Measurements from ENCODE around the gene CADM4. TPM values are rescaled to one million over a fixed set of nuclear protein-coding genes. Genes with fewer than 3 reads are reported as not detected.

CADM4 gene
- total and polyA plus RNA-seq, 4 donors: 0.47 to 4.9 (median 3.3) TPM

GRCh38 chr19:43616306-43616705, 23.3 kb downstream of the CADM4 start:
- Histone ChIP-seq H3K36me3 (ENCODE audit: control insufficient read depth in 4 of 4, insufficient read depth in 3 of 4, low read depth in 1 of 4, low read length in 3 of 4) (peaks cover 0 to 13% (median 2%) of the 10 kb centered on the region in 4 donors), H3K27me3 (ENCODE audit: control insufficient read depth in 4 of 4, insufficient read depth in 4 of 4, low read length in 3 of 4) (no peaks in the 10 kb centered on the region), H3K4me1 (ENCODE audit: control insufficient read depth in 4 of 4, insufficient read depth in 4 of 4, low read length in 3 of 4) (peaks cover 0 to 16% (median 11%) of the 10 kb centered on the region in 4 donors), H3K27ac (ENCODE audit: low read depth in 1 of 2, low read length in 2 of 2) (no peak overlapping the region), H3K9me3 (ENCODE audit: control insufficient read depth in 4 of 4, low read length in 3 of 4) (no peaks in the 10 kb centered on the region), H3K4me3 (ENCODE audit: low read depth in 1 of 3, low read length in 3 of 3) (no peak overlapping the region), H3K9ac (ENCODE audit: low read depth in 1 of 2, low read length in 2 of 2) (no peak overlapping the region)
- TF ChIP-seq RXRA (IDR thresholded peaks at IDR 0.05) (no peak), FOXA1 (IDR thresholded peaks at IDR 0.05) (no peak), ZBTB33 (IDR thresholded peaks at IDR 0.05) (no peak), JUND (IDR thresholded peaks at IDR 0.05) (no peak), ATF3 (IDR thresholded peaks at IDR 0.05) (no peak), HNF4G (IDR thresholded peaks at IDR 0.05) (no peak), MAX (IDR thresholded peaks at IDR 0.05) (no peak), GABPA (IDR thresholded peaks at IDR 0.05 in 1 of 2, conservative IDR thresholded peaks at IDR 0.05 in 1 of 2) (no peak), HNF4A (conservative IDR thresholded peaks at IDR 0.05) (no peak), SP1 (IDR thresholded peaks at IDR 0.05) (no peak), FOXA2 (IDR thresholded peaks at IDR 0.05) (no peak), RAD21 (IDR thresholded peaks at IDR 0.05) (no peak)
- TF ChIP-seq, protein P1, sequence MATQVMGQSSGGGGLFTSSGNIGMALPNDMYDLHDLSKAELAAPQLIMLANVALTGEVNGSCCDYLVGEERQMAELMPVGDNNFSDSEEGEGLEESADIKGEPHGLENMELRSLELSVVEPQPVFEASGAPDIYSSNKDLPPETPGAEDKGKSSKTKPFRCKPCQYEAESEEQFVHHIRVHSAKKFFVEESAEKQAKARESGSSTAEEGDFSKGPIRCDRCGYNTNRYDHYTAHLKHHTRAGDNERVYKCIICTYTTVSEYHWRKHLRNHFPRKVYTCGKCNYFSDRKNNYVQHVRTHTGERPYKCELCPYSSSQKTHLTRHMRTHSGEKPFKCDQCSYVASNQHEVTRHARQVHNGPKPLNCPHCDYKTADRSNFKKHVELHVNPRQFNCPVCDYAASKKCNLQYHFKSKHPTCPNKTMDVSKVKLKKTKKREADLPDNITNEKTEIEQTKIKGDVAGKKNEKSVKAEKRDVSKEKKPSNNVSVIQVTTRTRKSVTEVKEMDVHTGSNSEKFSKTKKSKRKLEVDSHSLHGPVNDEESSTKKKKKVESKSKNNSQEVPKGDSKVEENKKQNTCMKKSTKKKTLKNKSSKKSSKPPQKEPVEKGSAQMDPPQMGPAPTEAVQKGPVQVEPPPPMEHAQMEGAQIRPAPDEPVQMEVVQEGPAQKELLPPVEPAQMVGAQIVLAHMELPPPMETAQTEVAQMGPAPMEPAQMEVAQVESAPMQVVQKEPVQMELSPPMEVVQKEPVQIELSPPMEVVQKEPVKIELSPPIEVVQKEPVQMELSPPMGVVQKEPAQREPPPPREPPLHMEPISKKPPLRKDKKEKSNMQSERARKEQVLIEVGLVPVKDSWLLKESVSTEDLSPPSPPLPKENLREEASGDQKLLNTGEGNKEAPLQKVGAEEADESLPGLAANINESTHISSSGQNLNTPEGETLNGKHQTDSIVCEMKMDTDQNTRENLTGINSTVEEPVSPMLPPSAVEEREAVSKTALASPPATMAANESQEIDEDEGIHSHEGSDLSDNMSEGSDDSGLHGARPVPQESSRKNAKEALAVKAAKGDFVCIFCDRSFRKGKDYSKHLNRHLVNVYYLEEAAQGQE (IDR thresholded peaks at IDR 0.05): no peak
- TF ChIP-seq, protein P2, sequence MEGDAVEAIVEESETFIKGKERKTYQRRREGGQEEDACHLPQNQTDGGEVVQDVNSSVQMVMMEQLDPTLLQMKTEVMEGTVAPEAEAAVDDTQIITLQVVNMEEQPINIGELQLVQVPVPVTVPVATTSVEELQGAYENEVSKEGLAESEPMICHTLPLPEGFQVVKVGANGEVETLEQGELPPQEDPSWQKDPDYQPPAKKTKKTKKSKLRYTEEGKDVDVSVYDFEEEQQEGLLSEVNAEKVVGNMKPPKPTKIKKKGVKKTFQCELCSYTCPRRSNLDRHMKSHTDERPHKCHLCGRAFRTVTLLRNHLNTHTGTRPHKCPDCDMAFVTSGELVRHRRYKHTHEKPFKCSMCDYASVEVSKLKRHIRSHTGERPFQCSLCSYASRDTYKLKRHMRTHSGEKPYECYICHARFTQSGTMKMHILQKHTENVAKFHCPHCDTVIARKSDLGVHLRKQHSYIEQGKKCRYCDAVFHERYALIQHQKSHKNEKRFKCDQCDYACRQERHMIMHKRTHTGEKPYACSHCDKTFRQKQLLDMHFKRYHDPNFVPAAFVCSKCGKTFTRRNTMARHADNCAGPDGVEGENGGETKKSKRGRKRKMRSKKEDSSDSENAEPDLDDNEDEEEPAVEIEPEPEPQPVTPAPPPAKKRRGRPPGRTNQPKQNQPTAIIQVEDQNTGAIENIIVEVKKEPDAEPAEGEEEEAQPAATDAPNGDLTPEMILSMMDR (IDR thresholded peaks at IDR 0.05; ENCODE audit: low read depth, low read length, missing input control): no peak
- 80% methylated on average over 1 of the region's 1 CpG for WGBS
- no peak for DNase-seq (ENCODE audit: low spot score)

DNA sequence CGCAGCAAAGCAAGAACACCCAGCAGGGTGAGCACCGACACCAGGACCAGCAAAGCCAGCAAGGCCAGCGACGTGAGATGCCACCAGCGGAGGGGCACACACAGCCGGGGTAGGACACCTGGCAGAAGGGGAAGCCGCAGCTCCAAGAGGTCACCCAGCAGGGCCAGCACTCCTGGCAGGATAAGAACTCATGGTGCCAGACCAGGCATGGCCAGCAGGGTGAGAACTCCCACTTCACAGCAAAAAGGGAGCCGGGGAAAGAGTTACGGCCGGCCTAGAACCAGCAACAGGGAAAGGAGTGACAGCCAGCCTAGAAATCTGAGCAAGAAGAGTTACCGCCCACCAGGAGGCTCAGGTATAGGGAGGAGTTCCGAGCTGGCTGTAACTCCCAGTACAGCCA, 27.3 kb downstream of the CADM4 start:
- TF ChIP-seq JUND (IDR thresholded peaks at IDR 0.05): no peak
- TF ChIP-seq EGR1 (IDR thresholded peaks at IDR 0.05; ENCODE audit: low read depth in 2 of 2): no peak
- no peak for TF ChIP-seq FOXA1 (IDR thresholded peaks at IDR 0.05)
- TF ChIP-seq SP1 (IDR thresholded peaks at IDR 0.05): no peak
- TF ChIP-seq MAX (IDR thresholded peaks at IDR 0.05): no peak
- no peak for TF ChIP-seq ATF3 (IDR thresholded peaks at IDR 0.05)
- no peak for TF ChIP-seq FOXA2 (IDR thresholded peaks at IDR 0.05)
- TF ChIP-seq HNF4A (conservative IDR thresholded peaks at IDR 0.05): no peak
- no peak for TF ChIP-seq YY1 (IDR thresholded peaks at IDR 0.05)
- no peak for TF ChIP-seq RAD21 (IDR thresholded peaks at IDR 0.05)
- no peaks in the 10 kb centered on the region for H3K9me3 ChIP-seq (ENCODE audit: control insufficient read depth in 4 of 4, low read length in 3 of 4)
- no peak overlapping the region for H3K9ac ChIP-seq (ENCODE audit: low read depth in 1 of 2, low read length in 2 of 2)
- H3K27me3 ChIP-seq (ENCODE audit: control insufficient read depth in 4 of 4, insufficient read depth in 4 of 4, low read length in 3 of 4): no peaks in the 10 kb centered on the region
- no peak for DNase-seq (ENCODE audit: low spot score)
- H3K4me1 ChIP-seq (ENCODE audit: control insufficient read depth in 4 of 4, insufficient read depth in 4 of 4, low read length in 3 of 4): no peaks in the 10 kb centered on the region
- no peak overlapping the region for H3K4me3 ChIP-seq (ENCODE audit: low read depth in 1 of 3, low read length in 3 of 3)
- H3K36me3 ChIP-seq (ENCODE audit: control insufficient read depth in 4 of 4, insufficient read depth in 3 of 4, low read depth in 1 of 4, low read length in 3 of 4): peaks cover 0 to 13% (median 4%) of the 10 kb centered on the region in 4 donors
- WGBS: 98% methylated on average over 12 of the region's 12 CpGs
- no peak overlapping the region for H3K27ac ChIP-seq (ENCODE audit: low read depth in 1 of 2, low read length in 2 of 2)

All from liver (tissue), 9 donors.